GM19351 (cell line): Measurements from ENCODE around the gene WDCP.
"Not testable (repeated sequence)": the region's sequence is repeated elsewhere in the genome, so short reads cannot be mapped to it uniquely, and the experiment has no call there.

Experiments
- ATAC-seq: cut with Tn5 transposase; IDR thresholded peaks from one replicate; pipeline ENCODE4 v1.9.1; 2021; ENCODE audit warnings: mild to moderate bottlenecking, moderate library complexity; ENCODE audit not compliant: unreplicated experiment

WDCP gene

GRCh38 chr2:24022975-24023575 lies 24.1 kb downstream of the WDCP start:
- no peak for ATAC-seq

- ATAC-seq, result no peak
These were observed 24.7 kb downstream of the WDCP start for GRCh38 chr2:24022324-24022974.

GRCh38 chr2:24021122-24021998 lies 25.8 kb downstream of the WDCP start:
- ATAC-seq, result no peak

DNA sequence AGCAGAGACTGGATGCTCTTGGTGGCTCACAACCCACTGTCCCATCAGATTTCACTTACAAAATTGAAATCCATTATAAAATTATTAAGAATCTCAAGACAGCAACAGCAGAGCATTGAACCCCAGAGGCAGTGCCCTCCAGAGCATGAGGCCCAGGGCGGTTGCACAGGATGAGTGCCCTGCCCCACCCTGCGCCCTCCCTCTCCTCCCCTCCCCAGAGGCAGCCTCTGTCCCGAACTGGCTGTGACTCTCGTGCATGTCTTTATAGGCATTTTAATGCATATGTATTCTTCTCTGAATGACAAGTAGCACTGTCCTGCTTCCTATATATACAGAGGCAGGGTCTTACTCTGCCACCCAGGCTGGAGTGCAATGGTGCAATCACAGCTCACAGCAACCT lies 26.9 kb downstream of the WDCP start:
- no peak for ATAC-seq

GRCh38 chr2:24019729-24020128 lies 27.5 kb downstream of the WDCP start:
- ATAC-seq, result no peak

GRCh38 chr2:24018241-24018640 lies 28.9 kb downstream of the WDCP start:
- no peak for ATAC-seq

DNA sequence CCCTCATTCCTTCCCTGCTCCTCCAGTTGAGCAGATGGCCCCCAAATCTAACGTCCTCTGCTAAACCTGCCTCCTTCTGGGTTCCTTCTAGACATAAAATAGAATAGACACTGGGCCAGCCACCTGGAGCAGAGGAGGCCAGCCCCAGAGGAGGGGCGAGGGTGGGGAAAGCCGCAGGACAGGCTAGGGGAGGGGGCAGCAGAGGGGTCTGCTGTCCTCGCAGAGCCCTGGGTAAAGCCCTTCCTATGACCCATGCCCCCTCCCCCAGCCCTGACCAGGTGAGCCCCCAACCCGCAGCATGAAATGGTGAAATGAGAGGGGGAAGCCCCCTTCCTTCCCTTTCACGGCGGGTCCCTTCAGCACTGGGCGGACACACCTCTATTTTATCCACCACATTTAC lies 29.5 kb downstream of the WDCP start:
- no peak for ATAC-seq

- no peak for ATAC-seq
These were observed 30.1 kb downstream of the WDCP start for GRCh38 chr2:24016853-24017703.

DNA sequence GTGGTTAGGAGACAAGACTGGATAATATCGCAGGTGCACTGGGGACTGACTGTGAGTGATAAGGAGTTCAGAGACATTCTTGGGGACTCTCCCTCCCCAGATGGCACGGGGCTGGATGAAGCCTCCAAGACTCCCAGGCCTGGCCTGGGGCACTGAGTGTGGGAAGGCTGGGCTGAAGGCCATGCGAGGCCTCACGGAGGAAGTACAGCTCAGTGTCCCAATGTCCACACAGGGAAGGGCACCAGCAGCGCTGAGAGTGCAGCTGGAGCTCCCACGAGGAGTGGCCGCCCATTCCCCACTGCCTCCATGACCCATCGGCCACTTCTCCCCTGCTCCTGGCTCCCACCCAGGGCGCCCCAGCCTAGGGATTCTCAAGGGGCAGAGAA lies 30.8 kb downstream of the WDCP start:
- no peak for ATAC-seq

GRCh38 chr2:24015562-24016375 lies 31.4 kb downstream of the WDCP start:
- no peak for ATAC-seq

GRCh38 chr2:24014902-24015301 lies 32.3 kb downstream of the WDCP start:
- ATAC-seq, result not testable (repeated sequence)

GRCh38 chr2:24012521-24013188 lies 34.5 kb downstream of the WDCP start:
- ATAC-seq, result no peak

DNA sequence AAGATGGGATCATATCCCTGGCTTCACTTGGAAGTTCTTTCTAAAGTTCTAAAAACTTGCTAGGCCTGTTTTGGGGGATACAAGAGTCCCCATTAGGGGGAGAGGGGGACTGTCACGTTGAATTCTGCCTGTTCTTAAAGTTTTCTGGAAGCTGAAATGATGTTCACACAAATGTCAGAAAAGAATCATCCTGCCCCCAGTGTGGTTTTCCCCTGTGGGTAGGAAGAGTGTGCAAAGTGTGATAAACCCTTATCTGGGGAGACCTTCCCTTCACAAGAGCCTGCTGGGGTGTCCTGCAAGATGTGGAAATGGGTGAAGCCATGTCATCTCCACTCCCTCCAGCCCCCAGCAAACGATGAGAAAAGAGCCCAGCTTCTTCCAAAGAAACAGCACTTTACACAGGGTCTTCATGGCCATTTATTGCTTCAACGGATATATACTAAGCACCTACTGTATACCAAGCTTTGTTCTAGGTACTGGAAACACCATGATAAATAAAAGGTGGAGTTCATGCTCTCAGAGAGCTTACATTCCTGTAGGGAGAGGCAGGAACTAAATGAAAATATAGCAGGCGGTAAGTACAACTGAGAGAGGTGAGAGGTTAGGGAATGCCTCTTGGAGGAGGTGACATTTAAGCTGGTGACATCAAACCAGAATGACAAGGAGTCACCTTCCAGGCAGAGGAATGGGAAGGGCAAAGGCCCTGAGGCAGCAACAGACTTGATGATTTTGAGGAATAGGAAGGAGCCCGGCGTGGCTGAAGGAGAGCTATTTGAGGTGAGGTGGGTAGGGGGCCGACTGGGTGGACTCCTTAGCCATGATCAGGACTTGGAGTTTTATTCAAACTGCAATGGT lies 35.7 kb downstream of the WDCP start:
- no peak for ATAC-seq

GRCh38 chr2:24010477-24011249 lies 36.5 kb downstream of the WDCP start:
- ATAC-seq, result no peak

GRCh38 chr2:24009680-24010476 lies 37.3 kb downstream of the WDCP start, which contains the start of gene MFSD2B:
Gene MFSD2B, plus strand, starts transcription at chr2:24010085. Its CDS starts 12 bp downstream, at chr2:24010097.
- no peak for ATAC-seq

- no peak for ATAC-seq
These were observed 37.9 kb downstream of the WDCP start for GRCh38 chr2:24009367-24009679.

DNA sequence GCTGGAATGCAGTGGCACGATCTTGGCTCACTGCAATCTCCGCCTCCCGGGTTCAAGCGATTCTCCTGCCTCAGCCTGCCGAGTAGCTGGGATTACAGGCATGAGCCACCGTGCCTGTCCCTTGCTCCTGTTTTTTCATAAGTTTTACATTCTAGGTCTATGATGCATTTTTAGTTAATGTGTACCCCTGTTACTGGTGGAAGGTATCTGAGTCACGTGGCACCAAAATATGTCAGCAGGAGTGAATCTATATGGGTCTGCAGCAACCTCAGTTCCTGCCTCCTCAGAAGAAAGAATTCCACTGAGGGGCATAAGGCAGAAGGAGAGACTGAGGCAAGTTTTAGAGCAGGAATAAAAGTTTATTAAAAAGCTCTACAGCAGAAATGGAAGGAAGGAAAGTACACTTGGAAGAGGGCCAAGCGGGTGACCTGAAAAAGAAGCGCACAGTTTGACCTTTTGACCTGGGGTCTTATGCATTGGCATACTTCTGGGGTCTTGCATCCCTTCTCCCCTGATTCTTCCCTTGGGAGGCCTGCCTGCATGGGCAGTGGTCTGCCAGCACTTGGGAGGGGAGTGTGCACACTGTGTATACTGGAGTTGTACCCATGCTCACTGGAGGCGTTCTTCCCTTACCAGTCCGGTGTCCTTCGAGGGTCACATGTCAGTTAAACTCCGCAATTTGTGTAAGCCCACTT lies 38.4 kb downstream of the WDCP start:
- ATAC-seq, result no peak
